Liver (tissue), 9 donors: ENCODE results near the gene FAM117A. TPM values are rescaled to one million over a fixed set of nuclear protein-coding genes. Genes with fewer than 3 reads are reported as not detected.

Source experiments
- DNase-seq: peaks from one replicate; pipeline ENCODE4 v3.0.0-alpha.2; 2017; ENCODE audit warnings: low spot score
- H3K27ac ChIP-seq, 2 donors: one replicate each; pipeline ENCODE4 v1.7.0; 2013; ENCODE audit warnings: inconsistent platforms in 2 of 2, low read length in 2 of 2, control low read depth in 1 of 2, low read depth in 1 of 2, mild to moderate bottlenecking in 1 of 2
- H3K27me3 ChIP-seq, 4 donors: one replicate each; pipeline versions ENCODE4 v1.6.1 to v1.7.0; 2013; ENCODE audit warnings: low read length in 3 of 4, inconsistent platforms in 1 of 4, mild to moderate bottlenecking in 1 of 4, moderate library complexity in 1 of 4; ENCODE audit not compliant: control insufficient read depth in 4 of 4, insufficient read depth in 4 of 4
- H3K36me3 ChIP-seq, 4 donors: one replicate each; pipeline versions ENCODE4 v1.6.1 to v1.7.0; 2013; ENCODE audit warnings: low read length in 3 of 4, mild to moderate bottlenecking in 3 of 4, low read depth in 1 of 4, moderate library complexity in 1 of 4; ENCODE audit not compliant: control insufficient read depth in 4 of 4, insufficient read depth in 3 of 4
- H3K4me1 ChIP-seq, 4 donors: one replicate each; pipeline versions ENCODE4 v1.6.1 to v1.7.0; 2013; ENCODE audit warnings: low read length in 3 of 4, mild to moderate bottlenecking in 3 of 4, moderate library complexity in 1 of 4; ENCODE audit not compliant: control insufficient read depth in 4 of 4, insufficient read depth in 4 of 4
- H3K4me3 ChIP-seq, 3 donors: one replicate each; pipeline versions ENCODE4 v1.6.1 to v1.7.0; 2013; ENCODE audit warnings: low read length in 3 of 3, control low read depth in 1 of 3, low read depth in 1 of 3, mild to moderate bottlenecking in 1 of 3
- H3K9ac ChIP-seq, 2 donors: one replicate each; pipeline ENCODE4 v1.7.0; 2013; ENCODE audit warnings: low read length in 2 of 2, mild to moderate bottlenecking in 2 of 2, moderate library complexity in 2 of 2, control low read depth in 1 of 2, low read depth in 1 of 2
- H3K9me3 ChIP-seq, 4 donors: one replicate each; pipeline versions ENCODE4 v1.6.1 to v1.7.0; 2013; ENCODE audit warnings: low read length in 3 of 4; ENCODE audit not compliant: control insufficient read depth in 4 of 4
- CTCF ChIP-seq: fragments of 150-350 bp; IDR thresholded peaks from 2 replicates; pipeline ENCODE4 v1.5.1; 2017; ENCODE audit warnings: improper control_type of control experiment, low read depth, low read length; ENCODE audit not compliant: missing input control
- EGR1 ChIP-seq, 2 donors: IDR thresholded peaks; 2 replicates each; pipeline ENCODE4 v1.6.1; 2016 to 2018; ENCODE audit warnings: antibody characterized with exemption in 2 of 2, low read depth in 2 of 2
- FOXA1 ChIP-seq: IDR thresholded peaks from 2 replicates; pipeline ENCODE4 v1.6.1; 2016; ENCODE audit warnings: antibody characterized with exemption
- FOXA2 ChIP-seq: IDR thresholded peaks from 2 replicates; pipeline ENCODE4 v1.6.1; 2016; ENCODE audit warnings: antibody characterized with exemption
- GABPA ChIP-seq, 2 donors: IDR thresholded peaks in 1 of 2; conservative IDR thresholded peaks in 1 of 2; 2 replicates each; pipeline ENCODE4 v1.6.1; 2016; ENCODE audit warnings: antibody characterized with exemption in 2 of 2, mild to moderate bottlenecking in 1 of 2, moderate library complexity in 1 of 2
- HNF4A ChIP-seq, 2 donors: conservative IDR thresholded peaks; 2 replicates each; pipeline ENCODE4 v1.6.1; 2016; ENCODE audit warnings: antibody characterized with exemption in 2 of 2, mild to moderate bottlenecking in 2 of 2
- HNF4G ChIP-seq: IDR thresholded peaks from 2 replicates; pipeline ENCODE4 v1.6.1; 2016; ENCODE audit warnings: antibody characterized with exemption
- NR2F2 ChIP-seq: IDR thresholded peaks from 2 replicates; pipeline ENCODE4 v1.6.1; 2016; ENCODE audit warnings: antibody characterized with exemption
- RAD21 ChIP-seq, 2 donors: IDR thresholded peaks; 2 replicates each; pipeline ENCODE4 v1.6.1; 2016; ENCODE audit warnings: antibody characterized with exemption in 2 of 2, mild to moderate bottlenecking in 2 of 2
- RXRA ChIP-seq, 2 donors: IDR thresholded peaks; 2 replicates each; pipeline ENCODE4 v1.6.1; 2017 to 2018; ENCODE audit warnings: antibody characterized with exemption in 2 of 2, mild to moderate bottlenecking in 1 of 2
- TAF1 ChIP-seq: conservative IDR thresholded peaks from 2 replicates; pipeline ENCODE4 v1.6.1; 2016; ENCODE audit warnings: antibody characterized with exemption, mild to moderate bottlenecking
- ZBTB33 ChIP-seq: IDR thresholded peaks from 2 replicates; pipeline ENCODE4 v1.6.1; 2016; ENCODE audit warnings: antibody characterized with exemption
- WGBS: extraction: QIAGEN DNeasy Blood & Tissue Kit; methylation state at CpG from one replicate; pipeline ENCODE4 v1.1.7; 2013; 5-methylcytosine and 5-hydroxymethylcytosine counted together
- polyA plus RNA-seq, 2 donors: library from polyadenylated mRNA; stranded (reverse) in 1 of 2; unstranded in 1 of 2; fragments of 200-250 nt in 1 of 2; fragments of >200 nt in 1 of 2; fragmentation: Nextera tagmentation in 1 of 2; extraction: Ambion mirVana in 1 of 2; gene quantifications; one replicate each; pipeline versions ENCODE4 v1.2.1 to v1.2.3, GENCODE V29; 2013 to 2015
- total RNA-seq, 2 donors: library from RNA; depleted of rRNA; stranded (reverse); fragments of >200 nt; gene quantifications; one replicate each; pipeline ENCODE4 v1.2.3, GENCODE V29; 2014
- donor health status: healthy.
- donor health status: healthy.
- donor health status: healthy.
- donor health status: healthy.
- donor health status: healthy.

Gene FAM117A
- total and polyA plus RNA-seq, 4 donors: 4.5 to 39.3 (median 5.5) TPM

GRCh38 chr17:49783071-49783715 is 19.3 kb upstream of the FAM117A start:
- Histone ChIP-seq H3K27ac (no peak overlapping the region), H3K9ac (no peak overlapping the region), H3K9me3 (no peaks in the 10 kb centered on the region), H3K4me3 (no peak overlapping the region), H3K27me3 (no peaks in the 10 kb centered on the region), H3K4me1 (peaks cover 0 to 7% (median 6%) of the 10 kb centered on the region in 4 donors), H3K36me3 (no peaks in the 10 kb centered on the region)
- 67% methylated on average over 3 of the region's 3 CpGs for WGBS
- no peak for DNase-seq
- TF ChIP-seq NR2F2 (no peak), ZBTB33 (no peak), RXRA (IDR thresholded peaks at IDR 0.05) (no peak), FOXA1 (no peak), TAF1 (no peak), GABPA (IDR thresholded peaks at IDR 0.05 in 1 of 2, conservative IDR thresholded peaks at IDR 0.05 in 1 of 2) (no peak), FOXA2 (no peak), HNF4A (conservative IDR thresholded peaks at IDR 0.05) (no peak), EGR1 (IDR thresholded peaks at IDR 0.05; ENCODE audit: low read depth in 2 of 2) (no peak), CTCF (no peak), HNF4G (no peak)

- TF ChIP-seq TAF1 (no peak), FOXA1 (no peak), RAD21 (IDR thresholded peaks at IDR 0.05) (peak; percentile 85 to 92), CTCF (peak; percentile 71)
- no peaks in the 10 kb centered on the region for H3K36me3 ChIP-seq
- no peaks in the 10 kb centered on the region for H3K4me1 ChIP-seq
- H3K4me3 ChIP-seq: no peak overlapping the region
- 9% methylated on average over 2 of the region's 2 CpGs for WGBS
- no peak overlapping the region for H3K27ac ChIP-seq
- no peak for DNase-seq
- H3K27me3 ChIP-seq: no peaks in the 10 kb centered on the region
- no peak overlapping the region for H3K9ac ChIP-seq
- no peaks in the 10 kb centered on the region for H3K9me3 ChIP-seq
Observed at GRCh38 chr17:49779739-49780231, 15.9 kb upstream of the FAM117A start.
